ENCODE results near the gene PTH1R.

The PTH1R gene

DNA sequence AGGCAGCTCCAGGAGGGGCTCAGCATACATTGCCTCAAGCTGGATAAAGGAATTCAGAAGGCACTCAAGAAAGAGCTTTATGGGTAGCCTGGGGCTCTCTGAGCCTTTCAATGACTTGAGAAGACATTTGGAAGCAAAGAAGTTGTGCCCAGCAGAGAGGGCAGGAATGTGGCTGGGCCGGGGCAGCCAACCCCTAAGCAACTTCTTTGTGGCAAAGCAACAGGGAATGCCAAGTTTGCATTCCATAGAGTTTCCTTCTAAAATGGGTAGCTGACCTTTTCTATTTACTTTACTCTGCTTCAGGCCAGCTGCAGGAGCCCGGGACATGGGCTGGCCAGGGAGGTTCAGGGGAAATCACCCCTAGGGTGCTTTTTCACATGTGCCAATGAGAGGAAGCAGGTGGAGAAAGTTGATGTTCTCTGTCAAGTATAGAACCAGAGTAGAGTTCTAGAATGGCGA lies 53.5 kb downstream of the PTH1R start:
- H3K4me1 Mint-ChIP-seq: peaks cover 69 to 97% of the 10 kb centered on the region in 2 donors
- ATAC-seq (replicated peaks): peak in 1 of 2 donors; percentile 13
- peaks cover 7 to 8% of the 10 kb centered on the region in 2 donors for H3K9me3 Mint-ChIP-seq
- H3K27me3 Mint-ChIP-seq: no peaks in the 10 kb centered on the region
- peak overlapping the region; percentile 94 for H3K27ac Mint-ChIP-seq
- peaks cover 43 to 72% of the 10 kb centered on the region in 2 donors for H3K36me3 Mint-ChIP-seq
- no peak for DNase-seq
- peak overlapping the region; percentile 19 to 78 for H3K4me3 Mint-ChIP-seq

DNA sequence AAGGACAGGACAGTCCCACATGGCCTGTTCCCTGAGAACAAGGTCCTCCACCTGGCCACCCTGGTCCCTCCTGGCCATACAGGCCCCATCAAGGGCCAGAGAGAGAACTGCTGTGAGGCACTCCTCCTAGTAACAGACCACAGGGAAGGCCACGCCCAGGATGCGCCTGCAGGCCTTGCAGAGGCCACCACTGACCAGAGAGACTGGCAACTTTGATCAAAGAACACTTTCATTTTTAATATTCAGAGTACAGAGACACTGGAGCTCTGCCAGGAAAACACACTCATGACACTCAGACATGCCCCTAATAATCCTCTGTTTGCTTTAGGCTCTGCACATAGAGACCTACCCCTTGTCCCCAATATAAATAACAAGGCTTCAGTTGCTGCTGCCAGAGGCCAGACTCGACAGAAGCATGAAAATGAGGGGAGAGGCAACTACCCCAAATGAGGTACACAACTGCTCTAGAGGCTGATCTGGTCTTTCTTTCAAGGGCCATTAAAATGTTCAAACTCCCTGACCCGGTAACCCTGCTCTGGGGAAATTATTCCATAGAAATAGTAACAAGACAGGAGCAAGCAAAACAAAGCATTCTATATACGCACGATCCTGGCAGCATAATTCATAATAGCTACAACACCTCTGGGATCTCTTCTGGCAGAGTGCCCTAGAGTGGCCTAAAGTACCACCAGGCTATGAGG lies 54.3 kb downstream of the PTH1R start:
- peak overlapping the region; percentile 94 for H3K27ac Mint-ChIP-seq
- H3K4me1 Mint-ChIP-seq: peaks cover 69 to 97% of the 10 kb centered on the region in 2 donors
- H3K27me3 Mint-ChIP-seq: no peaks in the 10 kb centered on the region
- no peak for ATAC-seq (replicated peaks)
- H3K4me3 Mint-ChIP-seq: peak overlapping the region; percentile 67 to 78
- H3K9me3 Mint-ChIP-seq: peaks cover 7 to 8% of the 10 kb centered on the region in 2 donors
- peaks cover 42 to 73% of the 10 kb centered on the region in 2 donors for H3K36me3 Mint-ChIP-seq
- DNase-seq: no peak

DNA sequence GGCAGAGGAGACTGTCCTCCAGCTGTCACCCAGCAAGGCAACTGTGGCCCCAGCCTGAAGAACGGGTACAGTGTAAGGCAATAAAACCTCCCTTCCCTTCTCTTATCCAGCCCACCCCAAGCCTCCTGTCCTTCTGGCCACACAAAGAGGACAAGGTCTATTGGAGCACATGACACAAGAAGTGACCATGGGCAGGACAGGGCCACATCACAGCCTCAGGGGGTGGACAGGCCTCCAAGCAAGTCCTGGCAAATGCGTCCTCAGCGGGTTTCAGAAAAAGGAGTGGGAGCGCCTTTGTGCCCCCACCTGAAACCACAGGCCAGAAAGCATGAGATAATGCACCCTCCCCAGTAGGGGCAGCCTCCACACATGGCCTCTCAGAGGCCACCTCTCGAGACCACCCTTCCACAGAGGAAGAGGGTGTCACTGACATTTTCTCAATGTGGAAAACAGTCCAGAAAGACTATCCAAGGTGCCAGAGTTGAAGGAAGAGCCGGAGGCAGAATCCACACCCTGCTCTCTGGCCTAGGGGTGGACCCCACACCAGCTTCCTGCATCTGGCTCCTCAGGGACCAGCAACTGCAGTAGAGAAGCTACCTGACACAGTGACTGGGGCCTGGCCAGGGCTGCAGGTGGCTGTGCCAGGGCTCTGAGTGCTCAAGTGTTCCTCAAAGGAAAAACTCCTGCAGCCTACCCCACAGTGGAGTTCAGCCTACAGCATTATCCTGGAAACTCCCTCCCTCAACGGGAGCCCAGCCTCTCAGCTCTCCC lies 55.1 kb downstream of the PTH1R start:
- Mint-ChIP-seq H3K9me3 (peaks cover 7 to 8% of the 10 kb centered on the region in 2 donors), H3K27ac (peak overlapping the region; percentile 94), H3K36me3 (peaks cover 46 to 78% of the 10 kb centered on the region in 2 donors), H3K27me3 (no peaks in the 10 kb centered on the region), H3K4me3 (no peak overlapping the region), H3K4me1 (peaks cover 62 to 94% of the 10 kb centered on the region in 2 donors)
- ATAC-seq (replicated peaks) (no peak), DNase-seq (no peak)

DNA sequence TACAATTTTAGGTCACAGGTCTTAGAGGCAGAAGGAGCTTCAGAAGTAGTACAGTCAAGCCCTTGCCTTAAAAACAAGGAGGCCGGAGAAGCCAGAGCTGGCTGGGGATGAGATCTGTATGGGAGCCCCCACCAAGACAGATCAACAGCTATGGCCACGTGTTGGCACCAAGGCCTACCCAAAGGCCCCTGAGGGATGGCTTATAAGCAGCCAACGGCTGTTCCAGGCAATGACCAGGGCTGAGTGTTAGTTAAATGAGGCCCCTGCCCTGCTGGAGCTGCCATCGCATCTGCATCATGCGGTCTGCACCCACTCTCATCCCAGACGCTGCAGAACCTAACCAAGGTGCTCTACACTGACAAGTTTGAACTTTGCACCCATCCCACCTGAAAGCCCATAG lies 55.7 kb downstream of the PTH1R start:
- no peak for DNase-seq
- H3K36me3 Mint-ChIP-seq: peaks cover 50 to 83% of the 10 kb centered on the region in 2 donors
- H3K9me3 Mint-ChIP-seq: peaks cover 7 to 8% of the 10 kb centered on the region in 2 donors
- no peaks in the 10 kb centered on the region for H3K27me3 Mint-ChIP-seq
- peaks cover 67 to 97% of the 10 kb centered on the region in 2 donors for H3K4me1 Mint-ChIP-seq
- no peak for ATAC-seq (replicated peaks)
- H3K27ac Mint-ChIP-seq: peak overlapping the region; percentile 94
- H3K4me3 Mint-ChIP-seq: no peak overlapping the region

DNA sequence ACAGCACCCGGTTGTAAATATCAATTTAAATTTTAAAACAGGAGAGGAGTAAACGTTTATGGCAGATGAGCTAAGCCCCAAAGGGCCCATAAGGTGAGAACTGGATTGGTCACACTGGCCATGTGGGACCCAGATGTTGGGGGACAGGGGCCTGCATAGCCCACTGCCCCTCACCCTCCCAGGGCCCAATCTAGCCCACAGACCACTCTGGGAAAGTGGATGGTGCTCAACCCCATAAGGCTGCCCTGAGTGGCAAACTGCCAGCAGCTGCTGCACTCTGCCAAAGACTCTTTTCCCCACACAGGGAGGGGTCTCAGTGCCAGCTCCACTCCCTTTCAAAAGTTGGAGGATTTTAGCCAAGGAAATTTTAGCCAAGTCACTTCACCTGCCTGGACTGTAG lies 56.6 kb downstream of the PTH1R start:
- Mint-ChIP-seq H3K4me3 (no peak overlapping the region), H3K27me3 (no peaks in the 10 kb centered on the region), H3K9me3 (peaks cover 2 to 3% of the 10 kb centered on the region in 2 donors), H3K36me3 (peaks cover 48 to 83% of the 10 kb centered on the region in 2 donors), H3K27ac (peak overlapping the region; percentile 62), H3K4me1 (peaks cover 66 to 97% of the 10 kb centered on the region in 2 donors)
- DNase-seq (no peak), ATAC-seq (replicated peaks) (no peak)

DNA sequence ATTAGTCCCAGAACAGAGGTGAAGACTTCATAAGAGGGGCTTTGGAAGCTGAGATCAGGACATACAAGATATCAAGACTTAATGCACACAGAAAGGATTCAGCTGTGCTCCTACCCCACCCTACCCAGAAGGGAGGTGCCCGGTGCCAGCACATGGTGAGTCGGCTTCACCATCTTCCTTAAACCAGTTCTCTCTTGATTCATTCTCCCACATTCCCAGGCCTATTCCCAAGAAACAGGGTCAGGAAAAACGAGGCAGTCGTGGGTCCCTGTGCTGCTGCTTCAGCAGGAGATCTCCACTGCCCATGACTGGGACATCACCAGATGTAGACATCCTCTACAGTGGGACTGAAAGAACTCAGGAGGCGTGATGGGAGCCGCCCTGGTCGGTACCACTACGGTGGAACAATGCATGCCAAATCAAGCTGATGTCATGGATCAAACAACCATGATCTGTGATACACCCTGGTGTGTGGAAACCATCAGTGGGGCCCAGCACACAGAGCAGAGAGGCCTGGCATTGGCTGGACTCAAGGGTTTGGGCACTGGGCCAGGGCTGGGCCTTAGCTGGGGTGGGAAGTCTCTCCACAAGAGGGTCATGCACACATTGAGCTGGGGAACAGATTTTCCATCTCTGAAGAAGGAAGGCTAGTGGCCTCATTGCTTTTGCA lies 57.1 kb downstream of the PTH1R start:
- Mint-ChIP-seq H3K27ac (peak overlapping the region; percentile 86), H3K27me3 (no peaks in the 10 kb centered on the region), H3K36me3 (peaks cover 47 to 83% of the 10 kb centered on the region in 2 donors), H3K4me3 (no peak overlapping the region), H3K4me1 (peaks cover 66 to 97% of the 10 kb centered on the region in 2 donors), H3K9me3 (no peaks in the 10 kb centered on the region)
- no peak for DNase-seq
- no peak for ATAC-seq (replicated peaks)

DNA sequence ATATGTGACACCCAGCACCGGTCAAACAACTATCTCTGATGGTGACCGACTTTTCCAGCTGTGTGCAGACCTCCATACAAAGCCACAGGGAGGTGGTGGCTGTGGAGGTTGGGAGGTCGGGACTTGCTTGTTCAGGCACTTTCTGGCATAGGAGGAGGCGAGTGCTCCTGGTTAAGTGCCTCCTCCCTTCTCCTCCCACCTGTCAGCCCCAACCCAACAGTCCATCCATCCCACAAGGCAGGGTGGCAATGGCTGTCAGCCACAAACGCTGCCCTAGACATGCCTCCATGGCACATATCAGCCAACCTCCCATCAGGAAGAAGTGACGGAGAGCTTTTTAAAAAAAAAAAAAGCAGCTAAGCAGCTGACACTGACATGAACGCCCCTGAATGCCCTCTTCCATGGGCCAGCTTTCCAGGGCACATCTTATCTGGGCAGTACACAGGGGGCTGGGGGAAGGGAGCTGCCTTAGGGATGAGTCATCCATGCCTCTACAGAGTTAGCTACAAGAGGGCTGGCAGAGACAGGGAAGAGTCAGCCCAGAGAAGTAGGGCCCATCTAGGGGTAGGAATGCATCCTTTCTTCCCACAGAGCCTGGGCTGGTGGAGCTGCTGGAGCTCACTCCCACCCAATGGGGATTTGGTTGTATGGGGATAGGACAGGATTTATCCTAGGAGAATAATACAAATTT lies 57.8 kb downstream of the PTH1R start:
- Mint-ChIP-seq H3K4me3 (no peak overlapping the region), H3K4me1 (peaks cover 69 to 97% of the 10 kb centered on the region in 2 donors), H3K36me3 (peaks cover 49 to 86% of the 10 kb centered on the region in 2 donors), H3K27ac (peak overlapping the region; percentile 86), H3K9me3 (no peaks in the 10 kb centered on the region), H3K27me3 (no peaks in the 10 kb centered on the region)
- ATAC-seq (replicated peaks) (no peak), DNase-seq (no peak)

DNA sequence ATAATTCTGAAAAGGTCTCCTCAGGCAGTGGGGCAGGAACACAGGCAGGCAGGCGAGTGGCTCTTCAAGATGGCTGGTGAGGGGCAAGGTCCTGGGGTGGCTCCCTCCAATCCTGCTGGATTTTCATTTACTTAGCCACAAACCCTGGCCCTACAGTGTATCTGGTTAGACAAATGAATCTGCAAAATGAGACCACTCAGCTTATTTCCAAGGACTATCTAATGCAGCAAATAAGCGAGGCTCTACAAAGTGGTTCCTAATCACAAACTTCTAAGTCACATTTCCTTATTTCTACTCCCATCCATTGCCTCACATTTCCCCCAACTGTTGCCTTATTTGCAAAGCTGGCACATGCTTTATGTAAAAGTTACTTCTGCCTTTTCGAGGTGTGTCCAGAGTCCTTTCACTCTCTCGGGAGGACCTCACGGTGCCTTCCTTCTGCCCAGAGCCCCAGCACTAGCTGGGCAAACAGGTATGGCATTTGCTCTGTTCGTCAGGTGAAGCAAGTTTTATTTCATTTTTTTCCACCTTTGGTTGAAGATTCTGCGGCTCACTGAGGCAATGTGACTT lies 58.6 kb downstream of the PTH1R start:
- Mint-ChIP-seq H3K4me3 (no peak overlapping the region), H3K27me3 (no peaks in the 10 kb centered on the region), H3K27ac (peak overlapping the region; percentile 51), H3K4me1 (peaks cover 67 to 95% of the 10 kb centered on the region in 2 donors), H3K9me3 (no peaks in the 10 kb centered on the region), H3K36me3 (peaks cover 46 to 83% of the 10 kb centered on the region in 2 donors)
- DNase-seq (no peak), ATAC-seq (replicated peaks) (no peak)

DNA sequence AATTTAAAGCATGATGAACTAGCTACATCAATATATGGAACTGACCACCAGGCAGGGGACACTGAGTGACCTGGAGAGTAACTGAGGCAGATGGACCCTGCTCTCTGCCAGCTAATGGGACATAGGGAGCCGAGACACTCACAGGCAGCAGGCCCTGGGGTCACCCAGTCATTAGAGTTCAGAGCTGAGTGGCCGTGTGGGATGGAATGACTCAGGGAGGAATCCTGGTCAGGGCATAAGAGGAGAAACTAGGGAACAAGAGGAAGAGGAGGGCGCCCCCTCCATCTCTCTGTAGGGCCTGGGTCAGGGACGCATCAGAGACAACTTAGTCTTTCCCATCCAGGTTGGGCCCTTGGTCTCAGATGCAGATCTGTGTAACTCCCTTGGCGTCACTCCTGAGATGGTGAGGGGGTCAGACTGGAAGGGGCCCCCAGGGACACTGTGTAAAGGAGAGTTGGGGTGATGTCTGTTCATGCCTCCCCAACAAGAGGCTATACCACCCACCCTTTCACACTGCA lies 59.3 kb downstream of the PTH1R start:
- no peak overlapping the region for H3K4me3 Mint-ChIP-seq
- H3K36me3 Mint-ChIP-seq: peaks cover 43 to 77% of the 10 kb centered on the region in 2 donors
- H3K9me3 Mint-ChIP-seq: no peaks in the 10 kb centered on the region
- H3K27me3 Mint-ChIP-seq: no peaks in the 10 kb centered on the region
- H3K4me1 Mint-ChIP-seq: peaks cover 62 to 95% of the 10 kb centered on the region in 2 donors
- DNase-seq (no peak), ATAC-seq (replicated peaks) (no peak)
- peak overlapping the region; percentile 43 for H3K27ac Mint-ChIP-seq

DNA sequence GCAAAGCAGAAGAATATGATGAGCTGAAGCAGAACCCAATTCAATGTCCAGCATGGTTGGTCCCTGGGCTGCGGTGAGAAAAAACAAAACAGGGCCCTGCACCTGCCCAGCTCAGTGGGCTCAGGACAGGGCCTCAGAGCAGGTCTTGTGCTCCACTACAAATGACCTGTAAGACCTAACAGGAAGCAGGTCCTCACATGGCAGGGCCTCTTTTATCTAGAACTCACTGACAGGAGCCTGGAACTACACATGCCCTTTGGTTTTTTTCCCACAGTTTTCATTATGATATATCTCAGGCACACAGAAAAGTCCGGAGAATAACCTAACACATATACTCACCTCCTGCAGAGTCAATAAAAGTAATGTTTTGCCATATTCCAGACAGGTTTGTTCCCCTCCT lies 60.6 kb downstream of the PTH1R start:
- H3K36me3 Mint-ChIP-seq: peaks cover 45 to 77% of the 10 kb centered on the region in 2 donors
- H3K27me3 Mint-ChIP-seq: no peaks in the 10 kb centered on the region
- peaks cover 62 to 95% of the 10 kb centered on the region in 2 donors for H3K4me1 Mint-ChIP-seq
- peak overlapping the region; percentile 83 for H3K27ac Mint-ChIP-seq
- ATAC-seq (replicated peaks): no peak
- no peak for DNase-seq
- no peaks in the 10 kb centered on the region for H3K9me3 Mint-ChIP-seq
- no peak overlapping the region for H3K4me3 Mint-ChIP-seq

DNA sequence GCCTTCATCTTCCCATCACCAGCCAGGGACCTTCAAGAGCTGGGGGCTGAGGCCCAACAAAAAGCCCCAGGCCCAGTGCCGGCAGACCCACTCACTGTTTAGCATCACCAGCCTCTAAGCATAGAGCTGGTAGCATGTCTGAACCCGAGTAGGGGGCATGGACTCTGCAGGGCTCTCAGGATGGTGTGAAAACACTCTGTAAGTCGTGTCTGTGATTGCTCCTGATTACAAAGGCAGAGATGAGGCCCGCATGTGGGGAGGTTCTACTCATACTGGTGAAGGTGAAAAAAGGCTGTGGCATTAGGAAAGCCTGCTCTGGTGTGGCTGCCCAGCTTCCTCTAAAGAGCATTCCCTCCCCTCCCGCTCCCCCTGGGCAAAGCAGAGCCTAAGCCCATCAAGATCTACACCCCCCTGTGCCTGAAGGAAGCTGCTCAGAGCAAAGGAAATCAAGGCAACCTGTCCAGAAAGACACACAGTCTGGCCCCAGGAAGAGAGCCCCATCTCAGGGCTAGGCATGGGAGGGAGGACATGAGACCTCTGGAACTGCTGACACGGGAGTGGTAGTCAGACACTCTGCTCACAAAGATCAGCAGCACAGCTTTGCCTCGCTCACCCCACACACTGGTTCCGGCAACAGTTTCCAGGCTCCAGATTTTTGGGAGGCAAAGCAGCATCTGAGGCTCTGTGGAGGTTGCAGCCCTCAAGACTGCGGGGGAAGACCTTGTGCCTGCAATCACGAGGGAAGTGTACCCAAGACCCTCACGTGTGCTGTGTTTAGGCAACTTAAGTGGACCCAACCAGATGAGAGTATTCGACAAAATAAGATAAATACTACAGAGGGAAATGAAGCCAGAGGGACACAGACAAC lies 62.3 kb downstream of the PTH1R start:
- Mint-ChIP-seq H3K36me3 (peaks cover 48 to 80% of the 10 kb centered on the region in 2 donors), H3K27ac (peak overlapping the region; percentile 95), H3K9me3 (no peaks in the 10 kb centered on the region), H3K27me3 (no peaks in the 10 kb centered on the region), H3K4me1 (peaks cover 71 to 95% of the 10 kb centered on the region in 2 donors), H3K4me3 (peak overlapping the region in 1 of 2 donors; percentile 17)
- no peak for DNase-seq
- no peak for ATAC-seq (replicated peaks)

DNA sequence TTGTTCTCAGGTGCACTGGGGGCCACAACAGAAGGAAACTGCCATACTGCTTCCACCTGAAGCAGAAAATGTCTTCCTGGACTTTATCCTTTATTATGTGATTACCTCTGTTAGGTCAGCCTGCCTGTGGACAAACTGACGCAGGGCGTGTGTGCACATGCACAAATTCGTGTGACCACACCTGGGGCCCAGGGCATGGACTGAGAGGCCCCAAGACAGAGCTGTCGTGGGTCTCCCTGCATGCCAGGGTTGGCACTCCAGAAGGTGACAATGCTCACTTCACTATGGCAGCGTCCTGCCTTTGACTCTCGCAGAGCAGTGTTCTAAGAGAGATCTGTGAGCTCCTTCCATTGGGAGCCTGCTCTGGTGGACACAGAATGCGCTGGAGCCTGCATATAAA lies 64.6 kb downstream of the PTH1R start:
- Mint-ChIP-seq H3K27ac (peak overlapping the region; percentile 88), H3K9me3 (no peaks in the 10 kb centered on the region), H3K4me3 (no peak overlapping the region), H3K4me1 (peaks cover 76 to 97% of the 10 kb centered on the region in 2 donors), H3K36me3 (peaks cover 53 to 78% of the 10 kb centered on the region in 2 donors), H3K27me3 (no peaks in the 10 kb centered on the region)
- DNase-seq (no peak), ATAC-seq (replicated peaks) (no peak)

All from stimulated activated naive B cell treated with anti-CD40 and anti-IgM and Interleukin-4, amounts not matched to agents 10 μg/mL and 1 μg/mL and 100 μg/mL, for 72 hours (primary cell).